Measurements from ENCODE around the gene C9orf85. TPM values are rescaled to one million over a fixed set of nuclear protein-coding genes. Genes with fewer than 3 reads are reported as not detected.

C9orf85 gene
- total and polyA plus RNA-seq, 2 of the 8 experiments (the other 6 are each of a cell fraction or from before 2014, with no cell fraction given) = 6.3 to 14.5 TPM

DNA sequence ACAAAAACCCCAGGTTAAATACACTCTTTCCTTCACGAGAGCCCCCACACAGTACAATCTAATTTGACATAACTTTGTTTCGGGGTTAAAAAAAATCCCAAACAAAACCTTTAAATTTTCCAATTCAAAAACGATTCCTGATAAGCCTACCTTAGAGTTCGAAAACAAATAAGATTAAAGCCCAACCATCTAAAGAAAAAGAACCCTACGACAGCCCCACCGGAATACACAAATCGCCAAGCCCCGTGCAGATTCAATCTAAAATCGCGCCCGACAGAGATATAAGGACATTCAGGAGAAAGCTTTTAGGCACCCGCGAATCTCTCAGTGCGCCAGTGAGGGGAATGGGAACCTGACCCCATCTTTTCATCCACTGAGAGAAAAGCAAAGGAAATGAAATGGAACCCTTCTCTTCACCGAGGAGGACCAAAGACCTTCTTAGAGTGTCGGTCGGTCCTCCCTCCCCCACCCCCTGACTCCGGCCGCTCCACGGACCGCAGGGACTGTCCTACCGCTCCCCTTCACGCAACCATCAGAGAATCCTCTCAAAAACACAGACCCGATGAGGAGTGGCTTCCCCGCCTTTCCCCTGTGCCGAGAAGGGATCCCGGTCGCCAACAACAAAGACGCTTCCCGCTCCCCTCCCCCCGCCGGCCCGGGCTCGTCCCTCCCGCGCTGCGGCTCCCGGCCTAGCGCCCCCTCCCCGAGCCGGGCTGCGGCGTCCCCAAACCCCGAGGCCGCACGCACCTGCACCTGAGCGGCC is 1.4 kb upstream of the C9orf85 start (continued):
- no peak for TF ChIP-seq SIX5 (IDR thresholded peaks at IDR 0.05; ENCODE audit: low read depth, low read length)
- TF ChIP-seq EZH2 (IDR thresholded peaks at IDR 0.05; ENCODE audit: low read depth, low read length, severe bottlenecking) = no peak
- TF ChIP-seq SP2 (IDR thresholded peaks at IDR 0.05; ENCODE audit: low read length) = no peak
- TF ChIP-seq, protein P1, sequence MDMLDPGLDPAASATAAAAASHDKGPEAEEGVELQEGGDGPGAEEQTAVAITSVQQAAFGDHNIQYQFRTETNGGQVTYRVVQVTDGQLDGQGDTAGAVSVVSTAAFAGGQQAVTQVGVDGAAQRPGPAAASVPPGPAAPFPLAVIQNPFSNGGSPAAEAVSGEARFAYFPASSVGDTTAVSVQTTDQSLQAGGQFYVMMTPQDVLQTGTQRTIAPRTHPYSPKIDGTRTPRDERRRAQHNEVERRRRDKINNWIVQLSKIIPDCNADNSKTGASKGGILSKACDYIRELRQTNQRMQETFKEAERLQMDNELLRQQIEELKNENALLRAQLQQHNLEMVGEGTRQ (IDR thresholded peaks at IDR 0.05; ENCODE audit: low read length) = no peak
- no peak for TF ChIP-seq EP300 (IDR thresholded peaks at IDR 0.05; ENCODE audit: borderline replicate concordance in 1 of 2, low read depth in 2 of 2, low read length in 2 of 2)
- TF ChIP-seq MAFK (IDR thresholded peaks at IDR 0.05; ENCODE audit: low read depth, low read length) = no peak
- TF ChIP-seq, protein P2, sequence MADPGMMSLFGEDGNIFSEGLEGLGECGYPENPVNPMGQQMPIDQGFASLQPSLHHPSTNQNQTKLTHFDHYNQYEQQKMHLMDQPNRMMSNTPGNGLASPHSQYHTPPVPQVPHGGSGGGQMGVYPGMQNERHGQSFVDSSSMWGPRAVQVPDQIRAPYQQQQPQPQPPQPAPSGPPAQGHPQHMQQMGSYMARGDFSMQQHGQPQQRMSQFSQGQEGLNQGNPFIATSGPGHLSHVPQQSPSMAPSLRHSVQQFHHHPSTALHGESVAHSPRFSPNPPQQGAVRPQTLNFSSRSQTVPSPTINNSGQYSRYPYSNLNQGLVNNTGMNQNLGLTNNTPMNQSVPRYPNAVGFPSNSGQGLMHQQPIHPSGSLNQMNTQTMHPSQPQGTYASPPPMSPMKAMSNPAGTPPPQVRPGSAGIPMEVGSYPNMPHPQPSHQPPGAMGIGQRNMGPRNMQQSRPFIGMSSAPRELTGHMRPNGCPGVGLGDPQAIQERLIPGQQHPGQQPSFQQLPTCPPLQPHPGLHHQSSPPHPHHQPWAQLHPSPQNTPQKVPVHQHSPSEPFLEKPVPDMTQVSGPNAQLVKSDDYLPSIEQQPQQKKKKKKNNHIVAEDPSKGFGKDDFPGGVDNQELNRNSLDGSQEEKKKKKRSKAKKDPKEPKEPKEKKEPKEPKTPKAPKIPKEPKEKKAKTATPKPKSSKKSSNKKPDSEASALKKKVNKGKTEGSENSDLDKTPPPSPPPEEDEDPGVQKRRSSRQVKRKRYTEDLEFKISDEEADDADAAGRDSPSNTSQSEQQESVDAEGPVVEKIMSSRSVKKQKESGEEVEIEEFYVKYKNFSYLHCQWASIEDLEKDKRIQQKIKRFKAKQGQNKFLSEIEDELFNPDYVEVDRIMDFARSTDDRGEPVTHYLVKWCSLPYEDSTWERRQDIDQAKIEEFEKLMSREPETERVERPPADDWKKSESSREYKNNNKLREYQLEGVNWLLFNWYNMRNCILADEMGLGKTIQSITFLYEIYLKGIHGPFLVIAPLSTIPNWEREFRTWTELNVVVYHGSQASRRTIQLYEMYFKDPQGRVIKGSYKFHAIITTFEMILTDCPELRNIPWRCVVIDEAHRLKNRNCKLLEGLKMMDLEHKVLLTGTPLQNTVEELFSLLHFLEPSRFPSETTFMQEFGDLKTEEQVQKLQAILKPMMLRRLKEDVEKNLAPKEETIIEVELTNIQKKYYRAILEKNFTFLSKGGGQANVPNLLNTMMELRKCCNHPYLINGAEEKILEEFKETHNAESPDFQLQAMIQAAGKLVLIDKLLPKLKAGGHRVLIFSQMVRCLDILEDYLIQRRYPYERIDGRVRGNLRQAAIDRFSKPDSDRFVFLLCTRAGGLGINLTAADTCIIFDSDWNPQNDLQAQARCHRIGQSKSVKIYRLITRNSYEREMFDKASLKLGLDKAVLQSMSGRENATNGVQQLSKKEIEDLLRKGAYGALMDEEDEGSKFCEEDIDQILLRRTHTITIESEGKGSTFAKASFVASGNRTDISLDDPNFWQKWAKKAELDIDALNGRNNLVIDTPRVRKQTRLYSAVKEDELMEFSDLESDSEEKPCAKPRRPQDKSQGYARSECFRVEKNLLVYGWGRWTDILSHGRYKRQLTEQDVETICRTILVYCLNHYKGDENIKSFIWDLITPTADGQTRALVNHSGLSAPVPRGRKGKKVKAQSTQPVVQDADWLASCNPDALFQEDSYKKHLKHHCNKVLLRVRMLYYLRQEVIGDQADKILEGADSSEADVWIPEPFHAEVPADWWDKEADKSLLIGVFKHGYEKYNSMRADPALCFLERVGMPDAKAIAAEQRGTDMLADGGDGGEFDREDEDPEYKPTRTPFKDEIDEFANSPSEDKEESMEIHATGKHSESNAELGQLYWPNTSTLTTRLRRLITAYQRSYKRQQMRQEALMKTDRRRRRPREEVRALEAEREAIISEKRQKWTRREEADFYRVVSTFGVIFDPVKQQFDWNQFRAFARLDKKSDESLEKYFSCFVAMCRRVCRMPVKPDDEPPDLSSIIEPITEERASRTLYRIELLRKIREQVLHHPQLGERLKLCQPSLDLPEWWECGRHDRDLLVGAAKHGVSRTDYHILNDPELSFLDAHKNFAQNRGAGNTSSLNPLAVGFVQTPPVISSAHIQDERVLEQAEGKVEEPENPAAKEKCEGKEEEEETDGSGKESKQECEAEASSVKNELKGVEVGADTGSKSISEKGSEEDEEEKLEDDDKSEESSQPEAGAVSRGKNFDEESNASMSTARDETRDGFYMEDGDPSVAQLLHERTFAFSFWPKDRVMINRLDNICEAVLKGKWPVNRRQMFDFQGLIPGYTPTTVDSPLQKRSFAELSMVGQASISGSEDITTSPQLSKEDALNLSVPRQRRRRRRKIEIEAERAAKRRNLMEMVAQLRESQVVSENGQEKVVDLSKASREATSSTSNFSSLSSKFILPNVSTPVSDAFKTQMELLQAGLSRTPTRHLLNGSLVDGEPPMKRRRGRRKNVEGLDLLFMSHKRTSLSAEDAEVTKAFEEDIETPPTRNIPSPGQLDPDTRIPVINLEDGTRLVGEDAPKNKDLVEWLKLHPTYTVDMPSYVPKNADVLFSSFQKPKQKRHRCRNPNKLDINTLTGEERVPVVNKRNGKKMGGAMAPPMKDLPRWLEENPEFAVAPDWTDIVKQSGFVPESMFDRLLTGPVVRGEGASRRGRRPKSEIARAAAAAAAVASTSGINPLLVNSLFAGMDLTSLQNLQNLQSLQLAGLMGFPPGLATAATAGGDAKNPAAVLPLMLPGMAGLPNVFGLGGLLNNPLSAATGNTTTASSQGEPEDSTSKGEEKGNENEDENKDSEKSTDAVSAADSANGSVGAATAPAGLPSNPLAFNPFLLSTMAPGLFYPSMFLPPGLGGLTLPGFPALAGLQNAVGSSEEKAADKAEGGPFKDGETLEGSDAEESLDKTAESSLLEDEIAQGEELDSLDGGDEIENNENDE (IDR thresholded peaks at IDR 0.05; ENCODE audit: insufficient replicate concordance, low read length) = no peak
- TF ChIP-seq RFX5 (IDR thresholded peaks at IDR 0.05; ENCODE audit: borderline replicate concordance, low read depth, low read length) = no peak
- TF ChIP-seq CBX8 (IDR thresholded peaks at IDR 0.05; ENCODE audit: borderline replicate concordance, low read depth, low read length) = no peak
